T-helper 2 cell treated with Interferon-gamma antibody and Interleukin-4, amounts not matched to agents 5 μg/mL and 100 μg/mL, for 36 hours (primary cell): ENCODE results near the gene VSIG10L2.
A peak's percentile ranks its signal among the peaks of the same experiment; 100 is the strongest.
"Not testable (repeated sequence)": the region's sequence is repeated elsewhere in the genome, so short reads cannot be mapped to it uniquely, and the experiment has no call there.

Experiments
- DNase-seq: peaks from one replicate; pipeline ENCODE4 v3.0.0; 2021; ENCODE audit warnings: low spot score
- H3K27ac Mint-ChIP-seq: one replicate; pipeline ENCODE4 v1.8.0; 2021; ENCODE audit warnings: mild to moderate bottlenecking, mixed read lengths
- H3K27me3 Mint-ChIP-seq: one replicate; pipeline ENCODE4 v1.8.0; 2021; ENCODE audit warnings: low read depth, mixed read lengths
- H3K36me3 Mint-ChIP-seq: one replicate; pipeline ENCODE4 v1.8.0; 2021; ENCODE audit warnings: low read depth, mixed read lengths
- H3K4me1 Mint-ChIP-seq: one replicate; pipeline ENCODE4 v1.8.0; 2021; ENCODE audit warnings: low read depth, mixed read lengths
- H3K4me3 Mint-ChIP-seq: one replicate; pipeline ENCODE4 v1.8.0; 2022; ENCODE audit warnings: mild to moderate bottlenecking, moderate library complexity, mixed read lengths
- H3K9me3 Mint-ChIP-seq: one replicate; pipeline ENCODE4 v1.8.0; 2021; ENCODE audit warnings: mixed read lengths

The VSIG10L2 gene

DNA sequence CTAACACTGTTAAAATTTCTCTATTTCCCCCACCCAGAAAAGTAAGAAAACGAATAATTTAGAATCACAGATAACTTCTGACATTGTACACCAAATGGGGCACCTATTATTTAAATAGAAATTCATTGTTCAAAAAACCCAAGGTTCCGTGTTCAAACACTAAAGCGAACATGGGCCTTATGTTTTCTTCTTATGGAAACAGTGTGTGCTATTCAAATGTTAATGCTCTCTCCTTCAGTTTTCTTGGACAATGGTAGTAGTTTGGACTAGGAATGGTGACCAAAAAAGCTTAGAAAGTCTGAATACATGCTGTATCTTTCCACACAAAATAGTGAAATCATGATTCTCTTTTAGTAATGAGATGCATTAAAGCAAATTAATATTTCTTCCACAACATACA lies 33.7 kb downstream of the VSIG10L2 start:
- H3K27me3 Mint-ChIP-seq: peaks cover 3% of the 10 kb centered on the region
- no peaks in the 10 kb centered on the region for H3K4me1 Mint-ChIP-seq
- H3K27ac Mint-ChIP-seq: no peak overlapping the region
- no peaks in the 10 kb centered on the region for H3K36me3 Mint-ChIP-seq
- no peak overlapping the region for H3K4me3 Mint-ChIP-seq
- H3K9me3 Mint-ChIP-seq: no peaks in the 10 kb centered on the region
- DNase-seq: no peak

DNA sequence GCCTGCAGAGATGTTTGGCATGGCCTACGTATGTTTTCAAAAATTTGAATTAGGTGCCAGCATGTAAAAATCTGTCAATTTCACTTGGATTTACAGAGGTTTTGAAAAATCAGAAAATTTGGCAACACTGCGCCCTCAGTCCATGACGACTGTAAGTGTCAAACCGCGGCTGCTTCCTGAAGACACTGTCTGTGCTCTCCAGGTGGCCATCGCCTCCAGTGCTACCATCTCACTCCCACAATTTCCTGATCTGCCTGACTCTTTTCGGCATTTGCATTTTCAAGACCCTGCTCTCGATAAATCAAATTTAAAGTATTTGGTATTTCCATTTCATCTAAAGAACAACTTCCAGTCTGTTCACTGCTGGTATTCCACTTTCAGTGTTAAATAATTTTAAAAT lies 34.6 kb downstream of the VSIG10L2 start:
- DNase-seq: no peak
- Mint-ChIP-seq H3K9me3 (peaks cover 2% of the 10 kb centered on the region), H3K27ac (no peak overlapping the region), H3K4me1 (no peaks in the 10 kb centered on the region), H3K4me3 (no peak overlapping the region), H3K27me3 (no peaks in the 10 kb centered on the region), H3K36me3 (no peaks in the 10 kb centered on the region)

GRCh38 chr11:125982348-125982730 lies 36.5 kb downstream of the VSIG10L2 start:
- Mint-ChIP-seq H3K4me3 (no peak overlapping the region), H3K27ac (no peak overlapping the region), H3K27me3 (no peaks in the 10 kb centered on the region), H3K4me1 (no peaks in the 10 kb centered on the region), H3K9me3 (peaks cover 5% of the 10 kb centered on the region), H3K36me3 (no peaks in the 10 kb centered on the region)
- no peak for DNase-seq

- not testable (repeated sequence) for DNase-seq, H3K27ac Mint-ChIP-seq, H3K4me1 Mint-ChIP-seq, H3K27me3 Mint-ChIP-seq, H3K9me3 Mint-ChIP-seq, H3K4me3 Mint-ChIP-seq, H3K36me3 Mint-ChIP-seq
Measured at GRCh38 chr11:125985956-125986355, 40.1 kb downstream of the VSIG10L2 start.

DNA sequence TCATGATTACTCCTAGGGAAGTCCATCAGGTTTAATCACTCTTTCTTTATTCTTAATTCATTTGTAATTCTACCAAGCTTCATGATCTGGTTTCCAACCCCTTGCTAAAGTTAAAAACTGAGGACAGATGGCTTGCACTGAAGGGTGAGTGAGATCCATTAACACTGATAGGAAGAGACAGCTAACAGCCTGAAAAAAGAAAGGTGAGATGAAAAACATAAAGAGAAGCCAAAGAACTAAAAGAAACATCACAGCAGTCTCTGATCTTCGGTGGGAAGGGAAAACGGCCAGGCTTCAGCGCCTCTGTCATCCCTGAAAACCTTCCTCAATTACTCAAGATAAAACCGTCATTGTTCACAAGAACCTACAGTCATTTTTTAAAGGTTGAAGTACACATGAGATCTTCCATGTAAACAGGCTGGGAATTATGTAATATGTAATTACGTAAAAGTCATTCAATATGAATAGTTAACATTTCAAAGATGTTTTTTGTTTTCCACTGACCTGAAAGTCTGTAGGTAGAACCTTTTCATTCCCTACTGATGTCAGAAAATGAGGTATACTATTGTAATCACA lies 41.3 kb downstream of the VSIG10L2 start:
- Mint-ChIP-seq H3K4me1 (peaks cover 6% of the 10 kb centered on the region), H3K27me3 (no peaks in the 10 kb centered on the region), H3K4me3 (no peak overlapping the region), H3K9me3 (peaks cover 5% of the 10 kb centered on the region), H3K27ac (no peak overlapping the region), H3K36me3 (no peaks in the 10 kb centered on the region)
- no peak for DNase-seq

DNA sequence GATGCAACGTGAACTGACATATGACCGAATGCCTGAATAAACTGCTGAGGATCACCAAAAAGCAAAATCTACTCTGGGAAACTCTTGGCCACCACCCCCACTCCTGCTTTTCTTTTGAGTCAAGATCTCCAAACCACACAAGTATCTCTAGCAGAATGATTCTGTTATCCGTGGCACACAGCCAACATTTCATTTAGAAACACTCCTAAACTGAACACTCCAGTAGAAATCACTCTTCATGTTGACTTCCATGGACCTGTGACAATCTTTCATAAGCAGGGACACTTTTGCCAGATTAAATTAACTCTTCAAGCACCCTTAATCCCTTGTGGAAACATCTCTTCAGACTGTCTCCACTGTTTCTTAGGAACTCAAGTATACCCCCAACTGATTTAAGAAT lies 44.4 kb downstream of the VSIG10L2 start:
- Mint-ChIP-seq H3K4me1 (peaks cover 11% of the 10 kb centered on the region), H3K4me3 (no peak overlapping the region), H3K9me3 (peaks cover 5% of the 10 kb centered on the region), H3K36me3 (no peaks in the 10 kb centered on the region), H3K27me3 (no peaks in the 10 kb centered on the region), H3K27ac (no peak overlapping the region)
- DNase-seq: peak; percentile 20

- Mint-ChIP-seq H3K27me3 (no peaks in the 10 kb centered on the region), H3K9me3 (no peaks in the 10 kb centered on the region), H3K4me1 (peaks cover 16% of the 10 kb centered on the region), H3K36me3 (no peaks in the 10 kb centered on the region), H3K27ac (no peak overlapping the region), H3K4me3 (no peak overlapping the region)
- no peak for DNase-seq
Measured at GRCh38 chr11:125992893-125993292, 47.0 kb downstream of the VSIG10L2 start.

GRCh38 chr11:125994509-125994908 lies 48.7 kb downstream of the VSIG10L2 start:
- H3K4me1 Mint-ChIP-seq: peaks cover 16% of the 10 kb centered on the region
- H3K27me3 Mint-ChIP-seq: no peaks in the 10 kb centered on the region
- H3K36me3 Mint-ChIP-seq: no peaks in the 10 kb centered on the region
- DNase-seq: no peak
- no peak overlapping the region for H3K27ac Mint-ChIP-seq
- H3K4me3 Mint-ChIP-seq: no peak overlapping the region
- no peaks in the 10 kb centered on the region for H3K9me3 Mint-ChIP-seq

GRCh38 chr11:125995313-125995712 lies 49.5 kb downstream of the VSIG10L2 start:
- H3K4me1 Mint-ChIP-seq: peaks cover 13% of the 10 kb centered on the region
- no peaks in the 10 kb centered on the region for H3K27me3 Mint-ChIP-seq
- peak; percentile 63 for DNase-seq
- H3K4me3 Mint-ChIP-seq: no peak overlapping the region
- no peaks in the 10 kb centered on the region for H3K36me3 Mint-ChIP-seq
- H3K27ac Mint-ChIP-seq: no peak overlapping the region
- H3K9me3 Mint-ChIP-seq: no peaks in the 10 kb centered on the region

DNA sequence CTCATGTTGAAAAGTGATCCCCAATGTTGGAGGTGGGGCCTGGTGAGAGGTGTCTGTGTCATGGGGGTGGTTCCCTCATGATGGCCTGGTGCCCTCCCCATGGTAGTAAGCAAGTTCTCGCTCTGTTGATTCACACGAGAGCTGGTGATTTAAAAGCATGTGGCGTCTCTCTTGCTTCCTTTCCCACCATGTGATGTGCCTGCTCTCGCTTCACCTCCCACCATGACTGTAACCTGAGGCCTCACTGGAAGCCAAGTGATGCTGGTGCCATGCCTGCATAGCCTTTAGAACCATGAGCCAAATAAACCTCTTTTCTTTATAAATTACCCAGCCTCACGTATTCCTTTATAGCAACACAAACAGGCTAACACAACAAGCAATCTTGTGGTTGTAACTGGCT lies 52.4 kb downstream of the VSIG10L2 start:
- DNase-seq: no peak
- Mint-ChIP-seq H3K4me1 (peaks cover 19% of the 10 kb centered on the region), H3K27ac (no peak overlapping the region), H3K4me3 (no peak overlapping the region), H3K36me3 (no peaks in the 10 kb centered on the region), H3K9me3 (no peaks in the 10 kb centered on the region), H3K27me3 (no peaks in the 10 kb centered on the region)

DNA sequence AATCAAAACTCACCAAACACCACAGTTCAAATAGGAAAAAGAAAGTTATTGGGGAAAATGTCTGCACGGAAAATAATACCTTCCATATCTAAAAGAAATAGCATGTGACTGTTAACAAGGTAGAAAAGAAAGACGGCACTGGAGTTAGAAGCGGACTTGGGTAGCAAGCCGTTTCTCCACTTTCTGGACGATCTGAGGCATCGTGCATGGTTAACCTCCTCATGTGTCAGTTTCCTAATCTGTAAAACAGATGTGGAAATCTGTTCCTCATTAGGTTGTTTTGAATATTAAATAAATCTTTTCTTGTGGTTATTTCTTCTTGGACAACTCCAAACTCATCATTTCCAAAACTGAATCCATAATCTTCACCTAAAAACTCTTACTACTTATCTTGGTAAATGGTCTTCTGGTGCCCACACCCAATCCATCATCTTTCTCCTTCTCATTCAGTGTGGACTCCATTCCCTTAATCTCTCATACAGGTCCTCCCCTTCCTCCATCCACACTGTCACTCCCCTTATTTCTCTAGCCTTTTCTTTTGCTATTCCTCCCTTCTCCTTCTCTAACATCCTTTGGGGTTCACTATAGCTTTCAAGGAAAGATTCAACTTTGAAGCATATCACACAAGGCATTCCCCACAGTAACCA lies 53.5 kb downstream of the VSIG10L2 start:
- no peaks in the 10 kb centered on the region for H3K27me3 Mint-ChIP-seq
- H3K4me1 Mint-ChIP-seq: peaks cover 17% of the 10 kb centered on the region
- H3K4me3 Mint-ChIP-seq: no peak overlapping the region
- no peaks in the 10 kb centered on the region for H3K9me3 Mint-ChIP-seq
- H3K27ac Mint-ChIP-seq: no peak overlapping the region
- no peak for DNase-seq
- H3K36me3 Mint-ChIP-seq: no peaks in the 10 kb centered on the region

GRCh38 chr11:126002181-126002580 lies 56.3 kb downstream of the VSIG10L2 start:
- DNase-seq: no peak
- Mint-ChIP-seq H3K27me3 (no peaks in the 10 kb centered on the region), H3K4me3 (no peak overlapping the region), H3K9me3 (no peaks in the 10 kb centered on the region), H3K4me1 (peaks cover 13% of the 10 kb centered on the region), H3K27ac (no peak overlapping the region), H3K36me3 (no peaks in the 10 kb centered on the region)
